ENCODE measurements around the gene MOCS3. TPM values are rescaled to one million over a fixed set of nuclear protein-coding genes. Genes with fewer than 3 reads are reported as not detected.

The MOCS3 gene
- 4.3 to 4.6 TPM (median 4.4 TPM) in 3 replicates for total RNA-seq
- long read RNA-seq, full-length matches to known transcripts: 18 of 18 reads
- long read RNA-seq, partial matches to known transcripts: 0 of 18 reads
- long read RNA-seq, other reads (novel, unspliced or antisense): 0 of 18 reads

- Mint-ChIP-seq H3K9me3 (ENCODE audit: low read depth) (peaks cover 4% of the 10 kb centered on the region), H3K4me1 (ENCODE audit: low read depth) (peaks cover 44% of the 10 kb centered on the region), H3K27ac (ENCODE audit: unreplicated experiment) (peak within 1 kb of the TSS; percentile 99), H3K27me3 (ENCODE audit: low read depth) (no peaks in the 10 kb centered on the region), H3K4me3 (ENCODE audit: unreplicated experiment) (peak within 1 kb of the TSS; percentile 97), H3K36me3 (ENCODE audit: low read depth) (peaks cover 4% of the 10 kb centered on the region)
- DNase-seq (ENCODE audit: low spot score): no peak
- TF ChIP-seq CTCF (IDR thresholded peaks at IDR 0.05): no peak
Observed at GRCh38 chr20:50958615-50959542, at the start of gene MOCS3. MOCS3 (plus strand) TSS chr20:50958818; CDS start chr20:50958843, 25 bp downstream.

- H3K4me1 Mint-ChIP-seq (ENCODE audit: low read depth): peaks cover 60% of the 10 kb centered on the region
- no peaks in the 10 kb centered on the region for H3K9me3 Mint-ChIP-seq (ENCODE audit: low read depth)
- H3K27ac Mint-ChIP-seq (ENCODE audit: unreplicated experiment): peak overlapping the region; percentile 75
- H3K4me3 Mint-ChIP-seq (ENCODE audit: unreplicated experiment): no peak overlapping the region
- no peak for DNase-seq (ENCODE audit: low spot score)
- H3K36me3 Mint-ChIP-seq (ENCODE audit: low read depth): peaks cover 3% of the 10 kb centered on the region
- TF ChIP-seq CTCF (IDR thresholded peaks at IDR 0.05): no peak
- H3K27me3 Mint-ChIP-seq (ENCODE audit: low read depth): no peaks in the 10 kb centered on the region
Observed at GRCh38 chr20:50909413-50909812, 49.2 kb upstream of the MOCS3 start.

GRCh38 chr20:50911030-50911429 is 47.6 kb upstream of the MOCS3 start:
- H3K4me1 Mint-ChIP-seq (ENCODE audit: low read depth): peaks cover 66% of the 10 kb centered on the region
- H3K4me3 Mint-ChIP-seq (ENCODE audit: unreplicated experiment): no peak overlapping the region
- no peaks in the 10 kb centered on the region for H3K9me3 Mint-ChIP-seq (ENCODE audit: low read depth)
- peak overlapping the region; percentile 55 for H3K27ac Mint-ChIP-seq (ENCODE audit: unreplicated experiment)
- no peak for DNase-seq (ENCODE audit: low spot score)
- TF ChIP-seq CTCF (IDR thresholded peaks at IDR 0.05): no peak
- peaks cover 3% of the 10 kb centered on the region for H3K36me3 Mint-ChIP-seq (ENCODE audit: low read depth)
- no peaks in the 10 kb centered on the region for H3K27me3 Mint-ChIP-seq (ENCODE audit: low read depth)

GRCh38 chr20:50911716-50912115 is 46.9 kb upstream of the MOCS3 start:
- Mint-ChIP-seq H3K4me3 (ENCODE audit: unreplicated experiment) (no peak overlapping the region), H3K9me3 (ENCODE audit: low read depth) (no peaks in the 10 kb centered on the region)

More at GRCh38 chr20:50911716-50912115, 46.9 kb upstream of the MOCS3 start:
- no peak for TF ChIP-seq CTCF (IDR thresholded peaks at IDR 0.05)
- no peaks in the 10 kb centered on the region for H3K27me3 Mint-ChIP-seq (ENCODE audit: low read depth)
- no peak for DNase-seq (ENCODE audit: low spot score)
- H3K27ac Mint-ChIP-seq (ENCODE audit: unreplicated experiment): peak overlapping the region; percentile 55
- H3K4me1 Mint-ChIP-seq (ENCODE audit: low read depth): peaks cover 68% of the 10 kb centered on the region
- peaks cover 3% of the 10 kb centered on the region for H3K36me3 Mint-ChIP-seq (ENCODE audit: low read depth)

All from chondrocyte (in vitro differentiated cells).